HG03520 (cell line): ENCODE data around the gene PAAF1.
"Not testable (repeated sequence)": the region's sequence is repeated elsewhere in the genome, so short reads cannot be mapped to it uniquely, and the experiment has no call there.

Source experiments
- ATAC-seq: cut with Tn5 transposase; IDR thresholded peaks from one replicate; pipeline ENCODE4 v1.9.1; 2021; ENCODE audit warnings: mild to moderate bottlenecking, moderate library complexity; ENCODE audit not compliant: unreplicated experiment

Gene PAAF1

DNA sequence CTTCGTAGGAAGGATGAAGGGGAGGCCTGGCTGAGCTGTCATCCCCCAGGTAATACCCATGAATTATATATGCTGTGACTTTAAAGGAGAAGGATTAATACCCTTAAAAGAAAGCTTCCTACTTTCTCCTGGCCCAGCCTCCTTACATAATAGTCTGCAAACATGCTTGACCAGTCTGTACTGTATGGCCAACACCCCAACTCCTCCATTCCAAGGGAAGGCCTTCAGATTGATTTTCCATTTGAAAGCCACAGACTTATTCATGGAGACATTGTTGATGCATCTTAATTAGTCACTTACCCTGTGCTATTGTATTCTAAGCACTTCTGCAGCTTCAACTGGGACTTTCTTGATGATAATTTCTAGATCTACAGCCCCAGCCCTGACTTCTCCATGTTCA, 2.0 kb downstream of the PAAF1 start:
- no peak for ATAC-seq

DNA sequence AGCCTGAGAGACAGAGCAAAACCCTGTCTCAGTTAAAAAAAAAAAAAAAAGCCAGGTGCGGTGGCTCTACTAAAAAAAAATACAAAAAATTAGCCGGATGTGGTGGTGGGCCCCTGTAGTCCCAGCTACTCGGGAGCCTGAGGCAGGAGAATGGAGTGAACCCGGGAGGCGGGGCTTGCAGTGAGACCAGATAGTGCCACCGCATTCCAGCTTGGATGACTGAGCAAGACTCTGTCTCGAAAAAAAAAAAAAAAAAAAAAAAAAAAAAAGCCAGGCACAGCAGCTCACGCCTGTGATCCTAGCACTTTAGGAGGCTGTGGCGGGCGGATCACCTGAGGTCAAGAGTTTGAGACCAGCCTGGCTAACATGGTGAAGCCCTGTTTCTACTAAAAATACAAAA, 3.6 kb downstream of the PAAF1 start:
- ATAC-seq: not testable (repeated sequence)

GRCh38 chr11:73883856-73884255, 7.1 kb downstream of the PAAF1 start:
- ATAC-seq: no peak

- ATAC-seq: no peak
Observed at GRCh38 chr11:73888244-73888643, 11.4 kb downstream of the PAAF1 start.

DNA sequence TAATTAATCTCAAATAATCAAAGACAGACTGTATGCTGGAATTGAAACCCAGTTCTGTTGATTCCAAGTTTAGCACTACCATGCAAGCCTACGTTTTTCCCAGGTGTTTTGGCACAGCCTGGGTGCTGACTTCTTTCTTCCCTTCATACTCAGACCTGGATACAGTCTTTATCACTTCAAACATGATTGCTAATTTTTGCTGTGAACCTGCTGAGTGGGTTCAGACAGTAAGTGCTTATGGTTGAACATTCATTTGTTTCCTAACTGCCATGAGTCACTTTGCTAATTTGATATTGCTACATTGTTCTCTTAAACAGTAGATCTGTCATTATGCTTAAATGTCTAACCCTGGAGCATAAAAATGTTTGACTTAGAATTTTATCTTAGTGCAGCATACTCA, 12.2 kb downstream of the PAAF1 start:
- ATAC-seq: no peak

DNA sequence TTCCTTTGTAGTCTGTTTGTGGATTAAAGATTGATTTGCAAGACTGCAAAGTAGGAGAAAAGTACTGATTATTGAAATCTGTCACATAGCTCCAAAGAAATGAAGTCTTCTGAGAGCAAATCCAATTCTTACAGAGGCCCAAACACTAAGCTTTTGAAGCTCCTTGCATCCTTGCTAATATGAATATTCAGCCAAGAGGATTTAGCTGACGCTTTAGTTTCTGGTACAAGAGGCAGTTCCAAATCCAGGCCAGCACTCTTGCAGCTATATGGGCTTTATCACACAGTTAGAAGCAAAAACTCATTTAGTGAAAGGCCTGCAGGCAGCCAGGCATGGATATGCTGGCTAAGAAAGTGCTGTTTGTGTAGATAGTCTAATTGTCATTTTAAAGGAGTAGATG, 12.7 kb downstream of the PAAF1 start:
- ATAC-seq: no peak

DNA sequence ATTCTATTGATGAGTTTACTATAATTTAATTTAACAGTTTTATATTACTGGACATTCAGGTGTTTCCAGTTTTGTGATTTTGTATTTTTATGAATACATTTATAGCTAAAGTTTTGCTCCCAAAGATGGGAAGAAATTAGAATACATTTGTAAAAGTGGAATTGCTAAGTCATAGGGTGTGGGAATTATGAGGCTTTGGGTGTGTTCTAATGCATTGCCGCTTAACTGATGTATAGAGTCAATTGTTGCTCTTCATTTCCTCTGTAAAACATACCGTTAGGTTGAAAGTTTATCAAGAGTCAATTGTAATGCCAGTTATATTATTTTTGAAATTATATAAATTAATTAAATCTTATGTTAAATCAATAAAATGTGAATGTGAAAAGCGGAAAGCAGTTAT, 16.2 kb downstream of the PAAF1 start:
- no peak for ATAC-seq

DNA sequence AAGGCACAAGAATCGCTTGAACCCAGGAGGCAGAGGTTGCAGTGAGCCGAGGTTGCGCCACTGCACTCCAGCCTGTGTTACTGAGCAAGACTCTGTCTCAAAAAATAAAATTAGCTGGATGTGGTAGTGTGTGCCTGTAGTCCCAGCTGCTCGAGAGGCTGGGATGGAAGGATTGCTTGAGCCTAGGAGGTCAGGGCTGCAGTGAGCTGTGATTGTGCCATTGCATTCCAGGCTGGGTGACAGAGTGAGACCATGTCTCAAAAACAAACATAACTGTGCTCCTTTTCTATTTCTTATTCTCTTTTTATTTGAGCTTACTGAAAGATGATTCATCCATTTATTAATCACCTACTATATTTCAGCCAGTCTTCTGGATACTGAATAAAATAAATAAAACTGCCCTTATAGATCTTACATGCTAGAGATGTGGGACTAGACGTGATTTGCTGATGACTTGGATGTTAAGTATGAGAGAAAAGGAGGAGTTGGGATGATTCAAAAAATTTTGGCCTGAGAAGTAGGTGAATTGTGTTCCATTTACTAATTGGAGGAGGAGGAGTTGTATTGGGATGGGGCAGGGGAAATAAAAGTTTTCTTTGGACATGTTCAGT, 18.0 kb downstream of the PAAF1 start:
- ATAC-seq: no peak

GRCh38 chr11:73902303-73902702, 25.5 kb downstream of the PAAF1 start:
- ATAC-seq: no peak

- no peak for ATAC-seq
Observed at GRCh38 chr11:73907191-73907590, 30.4 kb downstream of the PAAF1 start.

GRCh38 chr11:73912026-73912425, 35.2 kb downstream of the PAAF1 start:
- ATAC-seq: no peak

- no peak for ATAC-seq
Observed at GRCh38 chr11:73913472-73913871, 36.7 kb downstream of the PAAF1 start.

- ATAC-seq: no peak
Observed at GRCh38 chr11:73914284-73914683, 37.5 kb downstream of the PAAF1 start.

DNA sequence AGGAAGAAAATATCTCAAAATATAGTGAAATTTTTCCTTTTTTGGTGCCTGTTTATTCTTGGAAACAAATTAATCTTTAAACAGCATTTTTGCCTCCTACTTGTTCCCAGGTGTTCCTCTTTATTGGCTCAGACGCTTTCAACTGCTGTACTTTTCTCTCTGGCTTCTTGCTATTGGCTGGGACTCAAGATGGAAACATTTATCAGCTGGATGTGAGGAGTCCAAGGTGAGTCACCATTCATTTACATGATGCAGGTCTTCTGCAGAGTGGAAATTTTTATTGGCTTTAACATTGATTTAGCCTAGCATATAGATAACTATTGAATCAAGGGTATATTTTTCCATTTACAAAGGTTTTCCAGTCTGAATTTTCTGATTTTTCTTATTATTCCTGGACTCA, 39.6 kb downstream of the PAAF1 start:
- no peak for ATAC-seq

- ATAC-seq: no peak
Observed at GRCh38 chr11:73921180-73921579, 44.4 kb downstream of the PAAF1 start.

- ATAC-seq: no peak
Observed at GRCh38 chr11:73929388-73929787, 52.6 kb downstream of the PAAF1 start.

GRCh38 chr11:73931039-73931645, 54.3 kb downstream of the PAAF1 start:
- ATAC-seq: no peak

- ATAC-seq: no peak
Observed at GRCh38 chr11:73931951-73932350, 55.2 kb downstream of the PAAF1 start.

- no peak for ATAC-seq
Observed at GRCh38 chr11:73932781-73933180, 56.0 kb downstream of the PAAF1 start.

- not testable (repeated sequence) for ATAC-seq
Observed at GRCh38 chr11:73936047-73936446, 59.2 kb downstream of the PAAF1 start.

DNA sequence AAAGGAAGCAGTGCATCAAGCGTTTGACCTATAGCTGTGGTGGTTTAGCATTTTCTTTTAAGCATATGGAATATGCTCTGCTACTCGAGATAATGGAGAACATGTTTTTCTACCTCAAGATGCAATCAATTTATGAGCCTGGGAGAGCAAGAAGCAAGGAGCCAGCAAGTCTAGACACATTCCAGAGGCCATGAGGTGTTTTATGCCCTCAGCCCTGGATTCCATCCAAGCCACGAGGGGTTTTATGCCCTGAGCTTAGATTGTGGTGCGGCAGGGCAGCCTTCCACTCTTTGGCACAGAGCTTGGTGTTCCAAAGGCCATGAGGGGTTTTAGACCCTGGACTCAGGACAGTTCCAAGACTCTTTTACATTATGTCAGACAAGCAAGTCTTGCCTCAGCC, 62.3 kb downstream of the PAAF1 start:
- ATAC-seq: no peak

DNA sequence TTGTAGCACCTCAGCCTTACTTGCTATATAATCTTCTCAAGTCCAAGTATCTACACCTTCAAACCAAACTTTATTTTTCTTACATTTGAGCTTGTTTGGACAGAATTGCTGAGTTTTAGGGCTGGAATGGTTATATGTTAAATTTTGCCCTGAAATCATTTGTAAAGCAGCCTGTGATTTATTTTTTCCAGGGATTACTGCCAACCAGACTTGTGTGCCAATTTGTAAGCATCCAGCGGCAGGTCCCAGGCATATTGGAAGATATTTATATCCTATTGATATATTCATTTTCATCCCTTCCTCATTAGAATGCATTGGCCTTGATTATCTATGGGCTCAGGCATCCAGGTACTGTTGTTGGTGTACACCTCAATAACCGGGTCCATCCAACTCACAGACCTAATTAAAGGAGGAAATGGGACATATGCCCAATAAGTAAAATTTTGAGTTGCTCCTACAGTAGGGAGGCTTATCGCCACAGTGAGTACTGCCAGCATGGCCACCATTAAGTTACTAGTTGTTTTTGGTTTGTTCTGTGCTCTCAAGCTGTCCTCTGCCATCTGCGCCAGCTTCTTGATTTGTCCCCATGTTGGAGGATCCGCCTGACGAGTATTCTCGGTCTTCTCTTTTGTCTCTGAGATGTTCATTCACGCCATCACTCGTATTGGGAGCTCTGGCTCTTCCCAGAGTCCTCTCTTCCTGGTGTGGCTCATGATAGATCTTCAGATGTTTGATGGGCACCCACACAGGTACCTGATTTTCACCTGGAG, 64.2 kb downstream of the PAAF1 start:
- no peak for ATAC-seq
